ENCODE results near the gene CSTF1.

GRCh38 chr20:56358070-56358469, 34.4 kb upstream of the CSTF1 start:
- no peak for TF ChIP-seq POLR2A (IDR thresholded peaks at IDR 0.05)
- no peak for TF ChIP-seq CTCF (IDR thresholded peaks at IDR 0.05)
- no peak for TF ChIP-seq EP300 (IDR thresholded peaks at IDR 0.05; ENCODE audit: low read depth)
- no peak for TF ChIP-seq POLR2AphosphoS5 (IDR thresholded peaks at IDR 0.05)

Data from transverse colon (tissue), 4 donors.